GM18499 (cell line): ENCODE results near the gene TBC1D8.

Experiments
- ATAC-seq: cut with Tn5 transposase; IDR thresholded peaks from one replicate; pipeline ENCODE4 v1.9.1; 2021; ENCODE audit warnings: moderate number of reproducible peaks; ENCODE audit not compliant: insufficient read depth, unreplicated experiment

Gene TBC1D8

GRCh38 chr2:101114268-101114783 is 36.9 kb downstream of the TBC1D8 start:
- no peak for ATAC-seq

GRCh38 chr2:101113441-101114267 is 37.5 kb downstream of the TBC1D8 start:
- ATAC-seq: no peak

GRCh38 chr2:101112772-101113157 is 38.4 kb downstream of the TBC1D8 start:
- no peak for ATAC-seq

GRCh38 chr2:101111917-101112771 is 39.0 kb downstream of the TBC1D8 start:
- ATAC-seq: no peak

- ATAC-seq: no peak
These were observed 39.8 kb downstream of the TBC1D8 start for GRCh38 chr2:101111262-101111838.

- no peak for ATAC-seq
These were observed 41.6 kb downstream of the TBC1D8 start for GRCh38 chr2:101109451-101110118.

- ATAC-seq: no peak
These were observed 42.8 kb downstream of the TBC1D8 start for GRCh38 chr2:101108357-101108756.

GRCh38 chr2:101107241-101107640 is 43.9 kb downstream of the TBC1D8 start:
- ATAC-seq: no peak

GRCh38 chr2:101106453-101107181 is 44.6 kb downstream of the TBC1D8 start:
- no peak for ATAC-seq

- ATAC-seq: no peak
These were observed 45.5 kb downstream of the TBC1D8 start for GRCh38 chr2:101105654-101106053.

GRCh38 chr2:101097638-101098037 is 53.5 kb downstream of the TBC1D8 start:
- ATAC-seq: no peak

- ATAC-seq: no peak
These were observed 54.5 kb downstream of the TBC1D8 start for GRCh38 chr2:101096619-101097142.

GRCh38 chr2:101094351-101094750 is 56.8 kb downstream of the TBC1D8 start:
- ATAC-seq: no peak

- ATAC-seq: no peak
These were observed 61.0 kb downstream of the TBC1D8 start for GRCh38 chr2:101089942-101090799.

GRCh38 chr2:101089419-101089818 is 61.8 kb downstream of the TBC1D8 start:
- peak; percentile 92 for ATAC-seq

GRCh38 chr2:101087638-101088037 is 63.5 kb downstream of the TBC1D8 start:
- ATAC-seq: no peak

- no peak for ATAC-seq
These were observed 67.6 kb downstream of the TBC1D8 start for GRCh38 chr2:101083613-101084012.

GRCh38 chr2:101082998-101083397 is 68.2 kb downstream of the TBC1D8 start:
- ATAC-seq: no peak
